ENCODE data around the gene SLC41A1.

Gene SLC41A1

DNA sequence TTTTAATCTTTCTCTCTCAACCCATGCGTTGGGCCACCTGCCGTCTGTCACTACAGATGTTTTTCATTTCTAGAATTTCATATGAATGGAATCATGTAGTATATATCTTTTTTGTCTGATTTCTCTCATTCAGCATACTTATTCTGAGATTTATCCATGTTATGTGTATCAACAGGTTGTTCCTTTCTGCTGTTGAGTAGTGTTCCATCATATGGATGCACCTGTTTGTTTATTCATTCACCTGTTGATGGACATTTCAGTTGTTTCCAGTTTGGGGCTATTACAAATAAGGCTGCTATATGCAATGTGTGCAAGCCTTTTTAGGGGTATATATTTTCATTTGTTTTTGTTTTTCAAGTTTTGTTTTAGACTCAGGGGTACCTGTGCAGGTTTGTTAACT is 9.4 kb upstream of the SLC41A1 start:
- DNase-seq (ENCODE audit: low read depth): no peak

DNA sequence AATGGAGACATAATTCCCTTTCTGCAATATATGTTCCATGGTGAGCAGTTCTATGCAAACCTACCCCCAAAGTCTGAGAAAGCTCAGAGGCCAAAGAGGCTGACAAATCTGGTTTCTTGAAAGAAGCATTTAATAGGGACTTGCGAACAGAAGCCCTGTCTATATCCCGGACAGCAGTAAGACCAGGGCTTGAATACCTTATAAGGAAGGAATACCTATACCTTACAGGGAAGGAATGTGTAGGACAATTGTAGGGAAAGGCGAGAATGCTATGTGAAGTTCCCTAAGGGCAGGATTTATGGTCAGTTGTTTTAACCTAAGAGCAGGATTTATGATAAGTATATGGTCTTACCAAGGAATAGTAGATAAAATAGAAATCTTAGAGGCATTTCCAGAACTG is 5.0 kb upstream of the SLC41A1 start:
- no peak for DNase-seq (ENCODE audit: low read depth)

DNA sequence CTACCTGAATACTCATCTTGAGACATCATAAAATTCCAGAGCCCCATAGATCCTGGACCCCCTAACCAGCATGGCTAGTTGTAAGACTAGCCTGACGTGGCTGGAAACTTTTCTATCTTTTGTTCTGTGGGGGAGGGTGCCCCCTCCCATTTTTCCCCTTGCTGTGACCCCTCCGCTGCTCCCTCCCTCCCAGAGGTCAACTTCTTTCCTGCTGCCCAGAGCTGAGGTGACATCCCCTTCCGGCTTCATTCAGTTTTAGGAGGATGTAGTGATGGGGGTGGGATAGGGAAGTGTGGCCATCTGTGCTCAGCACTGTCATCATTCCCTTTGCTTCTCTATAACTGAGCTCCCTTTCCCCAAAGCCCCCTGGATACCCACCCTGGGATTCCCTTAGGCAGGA is 4.4 kb upstream of the SLC41A1 start:
- DNase-seq (ENCODE audit: low read depth): no peak

DNA sequence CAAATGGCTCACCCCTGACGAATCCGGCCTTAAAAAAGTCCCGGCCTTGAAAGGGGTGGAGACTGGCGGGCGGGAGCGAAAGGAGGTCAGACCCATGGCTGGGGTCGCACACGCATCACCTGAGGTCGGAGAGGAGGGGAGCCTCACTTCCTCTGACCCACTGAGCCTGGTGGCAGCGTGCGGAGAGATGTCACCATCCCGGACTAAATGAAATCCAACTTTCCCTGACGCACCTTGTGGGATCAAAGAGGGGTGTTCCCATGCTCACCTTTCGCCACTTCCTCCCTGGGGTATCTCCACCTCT is 709 bp upstream of the SLC41A1 start:
- DNase-seq (ENCODE audit: low read depth): peak; percentile 22

DNA sequence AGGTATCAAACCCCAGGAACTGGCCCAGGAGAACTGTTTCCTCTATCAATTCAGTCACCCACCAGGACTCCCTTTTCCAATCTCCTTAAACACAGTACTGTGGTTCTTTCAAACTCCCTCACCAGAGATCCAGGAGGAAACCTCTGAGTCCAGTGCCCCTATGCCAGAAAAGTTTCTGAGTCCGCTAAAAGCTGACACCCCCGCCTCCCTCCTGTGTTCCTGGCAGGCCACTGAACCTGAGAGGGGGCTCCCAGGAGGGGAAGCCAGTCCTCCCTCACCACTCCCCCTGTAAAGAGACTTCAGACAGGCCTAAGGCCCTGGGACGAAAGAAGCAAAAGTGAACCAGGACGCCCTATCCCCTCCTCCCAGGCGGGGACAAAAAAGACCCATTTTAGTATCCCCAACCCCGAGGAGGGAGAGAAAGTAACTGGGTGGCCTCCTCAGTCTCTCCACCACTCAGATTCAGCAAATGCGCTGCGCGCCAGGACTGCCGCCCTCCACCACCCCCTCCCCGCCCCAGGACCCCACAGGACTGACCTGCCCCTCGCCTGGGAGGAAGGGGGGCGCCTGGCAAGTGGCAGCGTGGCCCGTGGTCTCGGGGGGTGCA is 624 bp downstream of the SLC41A1 start:
- peak; percentile 5 for DNase-seq (ENCODE audit: low read depth)

DNA sequence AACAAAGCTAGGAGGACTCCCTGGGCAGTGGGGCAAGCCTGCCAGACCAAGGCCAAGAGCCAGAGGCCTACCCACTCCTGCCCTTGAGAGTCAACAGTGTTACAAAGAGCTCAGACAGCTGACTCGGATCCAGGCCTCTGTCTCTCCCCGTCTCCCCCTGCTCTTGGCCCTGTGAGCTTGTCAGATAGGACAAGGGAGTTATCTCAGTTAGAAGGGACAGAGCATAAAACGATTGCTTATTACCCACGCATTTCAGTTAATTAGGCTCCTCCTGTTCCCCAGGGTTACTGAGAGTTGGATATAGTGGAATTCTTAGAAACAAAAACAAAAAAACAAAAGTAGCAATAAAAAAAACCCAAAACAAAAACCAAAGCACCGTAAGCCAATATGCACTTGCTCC is 1.3 kb downstream of the SLC41A1 start:
- no peak for DNase-seq (ENCODE audit: low read depth)

DNA sequence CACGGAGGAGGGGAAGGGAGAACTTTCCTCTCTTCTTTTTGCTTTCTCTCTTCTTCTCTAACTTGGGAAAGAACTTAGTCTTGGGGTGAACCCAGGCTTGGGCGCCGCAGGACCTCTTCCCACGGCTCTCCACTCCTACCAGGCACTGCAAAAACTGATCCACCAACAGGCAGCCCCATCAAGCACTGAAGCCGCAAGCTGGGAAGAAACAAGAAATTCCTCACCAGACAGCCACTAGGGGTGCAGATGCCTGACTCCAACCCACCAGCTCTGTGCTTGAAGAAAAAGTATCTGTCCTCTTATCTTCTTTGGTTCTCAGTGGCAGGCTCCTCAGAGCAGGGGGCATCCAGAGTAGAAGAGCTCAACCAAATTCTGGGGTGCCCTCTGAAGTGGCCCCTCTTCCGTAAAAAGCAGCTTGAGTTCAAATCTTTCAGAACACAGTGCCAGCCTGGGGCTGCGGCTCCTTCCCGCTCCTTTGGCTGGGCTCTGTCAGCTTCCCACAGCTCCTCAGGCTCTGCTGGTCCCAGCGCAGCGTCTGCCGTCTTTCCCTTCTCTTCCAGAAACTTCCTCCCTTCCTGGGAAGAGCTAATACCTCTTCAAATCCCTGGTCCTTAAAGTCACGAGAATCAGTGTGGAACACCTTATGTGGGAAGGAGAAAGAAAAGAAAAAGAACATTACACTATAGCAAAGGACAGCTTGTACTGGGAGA is 2.4 kb downstream of the SLC41A1 start:
- DNase-seq (ENCODE audit: low read depth): no peak

DNA sequence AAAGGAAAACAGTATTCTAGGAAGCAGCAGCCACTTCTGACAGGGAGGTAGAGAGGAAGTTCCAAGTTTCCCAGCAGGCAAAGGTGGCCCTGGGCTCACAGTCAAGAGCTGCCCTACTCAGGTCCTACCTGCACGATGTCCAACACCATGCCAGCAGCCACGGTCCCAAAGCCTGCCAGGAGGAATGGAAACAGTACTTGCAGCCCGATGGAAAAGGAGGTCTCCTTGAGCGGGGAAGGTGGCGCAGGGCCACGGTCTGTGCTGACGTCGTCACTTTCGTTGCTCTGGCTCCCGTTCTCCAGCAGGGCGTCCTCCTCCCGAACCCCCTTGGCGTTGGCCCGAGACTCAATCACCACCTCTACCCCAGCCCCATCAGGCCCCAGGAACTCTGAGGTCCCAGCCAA is 3.1 kb downstream of the SLC41A1 start:
- DNase-seq (ENCODE audit: low read depth): no peak

DNA sequence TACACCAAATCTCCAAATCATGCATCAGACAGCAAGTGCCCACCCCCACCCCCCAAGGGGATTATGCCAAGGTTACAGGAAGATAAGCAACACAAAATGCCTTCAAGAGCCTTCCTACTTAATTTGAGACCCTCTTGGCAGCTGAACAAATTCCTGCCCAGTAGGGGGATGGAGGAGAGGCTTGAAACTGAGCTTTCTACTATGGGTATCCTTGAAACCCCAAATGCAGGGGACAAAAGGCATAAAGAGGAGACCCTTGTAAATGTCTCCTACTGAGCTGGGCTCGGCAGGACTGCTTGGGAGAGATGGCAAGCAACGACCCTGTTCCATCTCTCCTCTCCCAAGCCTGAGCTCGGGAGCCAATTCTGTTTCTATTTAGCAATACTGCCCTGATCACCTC is 3.5 kb downstream of the SLC41A1 start:
- DNase-seq (ENCODE audit: low read depth): no peak

DNA sequence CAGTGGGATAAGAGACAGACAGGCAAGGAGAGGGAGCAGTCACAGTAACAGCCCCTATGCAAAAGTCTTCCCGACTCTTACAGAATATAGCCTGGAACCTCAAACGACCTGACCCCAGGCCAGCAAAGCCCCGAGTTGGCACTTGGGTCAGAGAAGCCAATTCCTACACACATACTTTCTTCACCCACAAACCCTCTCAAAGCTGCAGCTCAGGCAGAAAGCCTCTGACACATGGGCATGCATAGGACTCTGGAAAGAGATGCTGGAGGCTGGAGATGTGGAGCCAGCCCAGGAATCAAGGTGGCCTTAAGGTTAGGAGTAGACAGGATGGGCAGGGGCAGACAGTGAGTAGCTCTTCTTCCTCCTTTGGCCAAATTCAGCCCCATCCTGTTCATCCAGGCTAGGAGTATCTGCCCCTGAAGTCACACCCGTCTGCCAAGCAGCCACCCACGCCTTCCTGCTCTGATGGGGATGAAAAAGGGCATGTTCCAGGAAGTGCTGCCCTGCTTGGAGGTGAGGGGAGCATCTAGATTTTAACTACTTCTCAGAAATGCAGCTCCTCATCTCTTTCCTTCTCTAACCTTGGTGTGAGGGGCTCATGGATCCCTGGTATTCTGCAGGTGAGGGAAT is 7.8 kb downstream of the SLC41A1 start:
- DNase-seq (ENCODE audit: low read depth): no peak

DNA sequence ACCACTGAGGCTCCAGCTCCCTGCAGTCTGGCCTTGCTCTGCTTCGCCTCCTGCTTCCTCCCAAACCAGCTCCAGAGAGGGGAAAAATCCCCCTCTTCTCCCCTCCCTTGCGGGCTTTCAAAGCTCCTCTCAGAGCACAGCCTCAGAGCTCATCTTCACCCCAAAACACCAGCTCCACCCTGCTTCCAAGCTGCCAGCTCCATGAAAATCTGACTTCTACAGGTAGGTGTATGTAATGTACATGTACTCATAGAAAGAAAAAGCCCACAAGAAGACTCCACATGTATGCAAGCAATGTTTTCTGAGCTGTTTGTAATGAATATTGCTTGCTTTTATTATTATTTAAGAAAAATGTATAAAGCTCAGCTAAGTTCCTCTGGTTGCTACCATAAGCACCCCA is 8.4 kb downstream of the SLC41A1 start:
- no peak for DNase-seq (ENCODE audit: low read depth)

DNA sequence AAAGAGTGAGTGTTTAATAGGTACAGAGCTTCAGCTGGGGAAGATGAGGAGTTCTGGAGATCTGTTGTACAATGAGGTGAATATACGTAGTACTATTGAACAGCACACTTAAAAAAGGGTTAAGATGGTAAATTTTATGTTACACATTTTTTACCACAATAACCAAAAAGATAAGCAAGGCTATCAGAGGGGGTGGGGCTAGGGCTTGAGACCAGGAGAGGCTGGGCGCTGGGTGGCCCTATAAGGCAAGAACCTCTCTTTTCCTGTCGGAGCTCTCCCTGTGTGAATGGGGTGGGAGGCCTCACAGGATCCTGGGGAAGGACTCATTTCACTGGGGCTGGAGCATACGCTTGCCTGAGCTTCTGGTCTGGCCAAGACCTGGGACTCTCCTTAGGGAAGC is 9.0 kb downstream of the SLC41A1 start:
- DNase-seq (ENCODE audit: low read depth): no peak

DNA sequence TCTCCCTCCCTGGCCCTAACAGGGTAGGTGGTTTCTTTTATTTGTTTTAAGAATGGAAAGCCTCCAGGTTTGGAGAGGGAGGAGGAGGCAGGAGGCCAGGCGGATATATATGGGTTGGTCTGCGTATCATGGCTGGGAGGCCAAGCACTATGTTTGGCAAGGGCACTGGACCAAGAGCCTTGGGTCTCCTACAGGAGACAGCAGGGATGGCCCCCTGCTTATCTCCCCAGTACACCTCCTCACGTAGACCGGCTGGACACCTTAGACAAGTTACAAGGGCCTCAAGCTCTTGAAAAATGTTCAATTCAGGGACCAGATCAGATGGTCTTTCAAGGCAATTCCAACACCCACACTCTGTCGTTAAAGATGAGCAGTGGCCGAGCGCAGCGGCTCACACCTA is 10.9 kb downstream of the SLC41A1 start:
- DNase-seq (ENCODE audit: low read depth): no peak

DNA sequence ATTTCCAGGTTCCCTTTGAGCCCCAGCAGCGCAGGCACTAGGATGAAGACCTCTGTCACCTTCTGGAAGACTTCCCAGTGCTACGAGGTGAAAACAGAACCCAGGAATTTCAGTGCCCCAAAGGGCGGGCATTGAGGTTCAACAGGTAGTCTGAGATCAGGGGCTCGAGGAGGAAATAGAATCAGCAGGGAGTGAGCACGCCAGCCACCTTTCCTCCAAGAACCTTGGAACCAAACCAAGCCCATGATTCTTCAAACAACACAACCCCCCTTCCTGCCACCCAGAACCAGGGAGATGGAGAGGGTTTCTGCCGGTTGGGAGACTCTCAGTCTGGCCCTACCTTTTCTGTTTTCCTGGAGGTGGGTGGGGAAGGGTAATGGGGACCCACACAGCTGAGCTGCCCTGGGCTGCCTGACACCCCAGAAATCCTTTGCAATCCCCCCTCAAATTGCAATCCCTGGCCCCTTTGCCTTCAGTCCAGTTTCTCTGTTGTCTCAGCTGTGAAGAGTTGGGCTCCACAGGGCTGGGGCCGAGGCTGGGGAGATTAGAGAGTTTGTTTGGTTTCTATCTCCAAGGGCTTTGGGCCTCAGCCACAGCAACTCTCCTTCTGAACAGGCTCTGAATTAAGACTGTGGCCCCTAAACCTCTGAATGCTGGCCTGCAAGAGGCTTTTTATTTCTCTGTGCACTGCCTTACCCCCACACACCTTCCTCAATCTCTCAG is 11.9 kb downstream of the SLC41A1 start:
- DNase-seq (ENCODE audit: low read depth): no peak

DNA sequence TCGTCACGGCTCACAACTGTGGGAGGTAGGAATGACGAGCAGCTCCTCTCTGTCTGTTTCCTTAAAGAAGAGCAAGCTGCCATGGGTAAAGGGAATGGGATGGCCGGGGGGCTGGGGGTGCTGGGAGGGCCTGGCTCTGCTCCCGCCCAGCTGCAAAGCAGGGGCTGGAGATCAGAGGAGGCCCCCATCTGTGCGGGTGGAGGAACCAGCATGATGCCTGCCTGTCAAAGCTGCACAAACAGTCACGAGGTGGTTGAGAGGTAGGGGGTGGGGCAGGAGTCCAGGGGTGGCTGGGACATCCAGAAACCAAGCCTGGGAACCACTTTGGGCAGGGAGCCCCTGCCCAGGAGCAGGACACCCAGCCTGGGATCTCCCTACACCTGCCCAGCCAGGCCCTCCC is 12.6 kb downstream of the SLC41A1 start:
- no peak for DNase-seq (ENCODE audit: low read depth)

DNA sequence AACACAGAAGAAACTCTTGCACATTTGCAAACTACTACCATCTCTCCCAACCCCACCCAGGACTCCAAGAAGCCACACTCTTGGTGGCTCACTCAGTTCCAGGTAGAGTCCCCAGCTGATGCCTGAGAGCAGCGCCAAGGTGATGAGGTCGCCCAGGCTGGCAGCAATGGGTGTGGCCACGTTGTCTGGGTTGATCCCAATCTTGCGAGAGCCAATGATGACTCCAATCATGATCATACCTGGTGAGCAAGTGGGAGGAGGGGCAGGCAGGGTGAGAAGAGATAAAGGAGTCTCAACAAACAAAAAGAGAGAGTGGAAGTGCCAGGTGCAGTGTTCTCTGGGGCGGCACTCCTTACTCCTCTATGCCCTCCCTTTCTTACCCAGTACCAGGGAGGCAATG is 14.4 kb downstream of the SLC41A1 start:
- DNase-seq (ENCODE audit: low read depth): no peak

DNA sequence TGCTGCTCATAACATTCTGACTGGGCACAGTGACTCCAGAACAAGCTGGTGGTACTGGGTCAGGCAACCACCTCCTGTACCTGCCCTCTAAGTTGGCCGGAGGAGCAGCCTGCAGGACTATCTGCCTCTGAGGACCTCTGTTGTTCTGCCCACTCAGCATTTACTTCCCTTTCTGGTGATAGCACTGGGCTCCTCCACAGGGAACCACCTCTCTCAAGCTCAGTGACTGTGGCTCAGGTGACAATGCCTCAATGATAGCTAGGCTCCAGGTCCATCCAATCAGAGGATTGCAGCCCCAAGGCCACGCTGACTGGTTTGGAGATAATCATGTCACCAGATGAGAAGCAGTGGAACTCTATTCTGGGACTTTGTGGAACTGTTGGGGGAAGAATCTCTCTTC is 15.8 kb downstream of the SLC41A1 start:
- DNase-seq (ENCODE audit: low read depth): no peak

DNA sequence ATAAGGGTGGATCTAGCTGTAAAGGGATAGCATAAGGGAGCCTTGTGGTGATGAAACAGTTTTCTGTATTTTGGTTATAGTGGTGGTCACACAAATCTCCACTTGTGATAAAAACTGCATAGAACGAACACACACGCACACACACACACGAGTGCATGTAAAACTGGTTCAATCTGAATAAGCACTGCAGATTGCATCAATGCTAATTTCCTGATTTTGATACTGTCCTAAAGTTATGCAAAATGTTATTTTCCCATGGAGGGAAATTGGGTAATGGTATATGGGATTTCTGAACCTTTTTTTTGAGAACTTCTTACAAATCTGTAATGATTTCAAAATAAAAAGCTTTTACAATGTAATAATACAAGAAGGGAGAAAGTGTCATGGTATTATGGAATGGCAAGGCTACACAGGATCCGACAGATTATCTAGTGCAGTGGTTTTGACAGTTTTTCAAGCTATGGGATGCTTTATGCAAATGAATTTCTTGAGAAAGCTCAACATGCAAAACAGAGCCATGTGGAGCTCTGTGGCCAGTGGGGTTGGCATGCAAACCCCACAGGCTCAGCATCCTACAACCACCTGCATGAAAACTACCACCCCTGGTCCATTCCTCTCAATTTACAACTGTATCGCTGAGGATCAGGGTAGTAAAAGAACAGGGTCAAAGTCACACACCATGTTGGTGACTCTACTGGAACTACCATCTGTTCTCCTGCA is 18.8 kb downstream of the SLC41A1 start:
- DNase-seq (ENCODE audit: low read depth): no peak

DNA sequence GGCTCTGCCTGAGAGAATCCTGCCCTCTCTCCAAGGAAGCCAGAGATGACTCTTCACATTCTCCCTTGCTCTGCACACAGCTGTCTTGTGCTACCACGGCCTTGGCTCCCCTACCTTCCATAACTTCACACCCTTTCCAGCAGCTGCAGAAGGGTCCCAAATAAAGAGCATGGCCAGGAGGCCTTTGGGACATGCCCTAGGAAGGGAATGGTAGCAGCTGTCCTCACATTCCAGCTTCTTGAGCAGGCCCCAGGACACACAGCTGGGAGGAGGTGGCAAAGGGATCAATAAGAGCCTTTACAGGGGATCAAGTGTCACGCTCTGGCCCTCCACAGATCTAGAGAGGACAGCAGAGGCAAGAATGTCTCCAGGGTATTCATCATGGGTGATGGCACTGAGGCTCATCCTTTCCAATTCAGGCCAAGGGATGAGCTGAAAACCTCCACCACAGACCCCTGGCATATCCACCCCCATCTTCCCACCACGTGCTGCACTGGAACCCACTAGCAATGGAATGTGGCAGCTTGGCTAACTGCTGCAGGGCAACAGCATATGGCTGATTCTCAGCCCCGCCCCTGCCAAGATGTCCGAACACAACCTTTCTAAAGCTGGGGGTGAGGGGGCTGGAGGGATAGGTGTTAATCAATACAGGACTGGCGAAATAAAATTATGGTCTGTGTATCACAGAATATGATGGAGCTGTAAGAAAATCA is 19.9 kb downstream of the SLC41A1 start:
- no peak for DNase-seq (ENCODE audit: low read depth)

DNA sequence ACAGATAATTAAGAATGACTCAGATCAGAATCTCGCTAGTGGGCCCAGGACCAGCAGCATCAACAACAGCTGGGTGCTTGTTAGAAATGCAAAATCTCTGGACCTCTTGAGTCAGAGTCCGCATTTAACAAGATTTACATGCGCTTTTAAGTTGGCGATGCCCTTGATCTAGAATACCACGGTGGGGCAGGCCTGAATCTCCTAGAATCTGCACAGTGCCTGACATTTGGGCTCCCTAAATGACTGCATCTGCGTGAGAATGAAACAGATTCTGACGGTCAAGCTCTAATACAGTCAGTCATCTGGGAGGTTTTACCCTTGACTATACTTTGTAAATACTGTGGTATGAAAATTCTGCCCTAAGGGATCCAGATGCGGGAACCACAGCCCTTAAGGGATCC is 20.5 kb downstream of the SLC41A1 start:
- DNase-seq (ENCODE audit: low read depth): no peak

DNA sequence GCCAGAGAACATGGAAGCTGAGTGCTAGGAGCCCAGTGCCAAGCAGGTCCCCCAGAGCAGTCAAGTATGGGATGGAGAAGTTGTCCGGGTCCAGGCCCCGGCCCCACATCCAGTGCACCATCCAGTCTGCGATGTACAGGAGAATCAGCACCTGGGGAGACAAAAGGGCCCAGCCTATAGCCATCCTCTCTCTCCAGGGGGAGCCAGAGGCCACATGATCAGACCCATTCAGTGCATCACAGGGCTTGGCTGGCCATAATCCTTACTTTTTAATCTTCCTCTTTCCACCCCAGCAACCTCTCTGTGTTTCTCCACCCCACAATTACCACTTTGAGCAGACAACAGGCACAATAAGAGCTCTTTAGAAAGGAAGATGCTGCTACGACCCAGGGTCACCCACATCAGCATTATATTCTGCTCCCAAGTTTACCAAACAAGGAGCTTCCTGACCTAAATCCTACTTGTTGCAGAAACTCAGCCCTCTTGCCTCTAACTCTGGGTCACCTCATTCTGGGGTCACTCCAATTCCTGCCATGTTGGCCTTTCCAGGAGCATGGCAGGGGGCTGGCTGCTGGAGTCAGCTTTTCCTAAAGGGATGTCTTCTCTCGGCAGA is 21.3 kb downstream of the SLC41A1 start:
- no peak for DNase-seq (ENCODE audit: low read depth)
